HFF-Myc (cell line): ENCODE results near the gene MKI67.

Experiments used
- DNase-seq: peaks from one replicate; pipeline ENCODE4 v3.0.0-alpha.2; 2011; ENCODE audit warnings: low read depth; ENCODE audit errors: extremely low read depth
- H3K4me3 ChIP-seq: replicated peaks from 2 replicates; pipeline ENCODE4 v1.5.1; 2011; ENCODE audit warnings: low read depth, mild to moderate bottlenecking, control low read depth, low read length
- CTCF ChIP-seq: IDR thresholded peaks from 2 replicates; pipeline ENCODE4 v1.5.1; 2012; ENCODE audit warnings: mild to moderate bottlenecking, low read depth, low read length, control low read depth; ENCODE audit errors: missing control alignments

Gene MKI67

GRCh38 chr10:128062331-128062880 is 63.8 kb downstream of the MKI67 start:
- H3K4me3 ChIP-seq = no peak overlapping the region
- DNase-seq = no peak

DNA sequence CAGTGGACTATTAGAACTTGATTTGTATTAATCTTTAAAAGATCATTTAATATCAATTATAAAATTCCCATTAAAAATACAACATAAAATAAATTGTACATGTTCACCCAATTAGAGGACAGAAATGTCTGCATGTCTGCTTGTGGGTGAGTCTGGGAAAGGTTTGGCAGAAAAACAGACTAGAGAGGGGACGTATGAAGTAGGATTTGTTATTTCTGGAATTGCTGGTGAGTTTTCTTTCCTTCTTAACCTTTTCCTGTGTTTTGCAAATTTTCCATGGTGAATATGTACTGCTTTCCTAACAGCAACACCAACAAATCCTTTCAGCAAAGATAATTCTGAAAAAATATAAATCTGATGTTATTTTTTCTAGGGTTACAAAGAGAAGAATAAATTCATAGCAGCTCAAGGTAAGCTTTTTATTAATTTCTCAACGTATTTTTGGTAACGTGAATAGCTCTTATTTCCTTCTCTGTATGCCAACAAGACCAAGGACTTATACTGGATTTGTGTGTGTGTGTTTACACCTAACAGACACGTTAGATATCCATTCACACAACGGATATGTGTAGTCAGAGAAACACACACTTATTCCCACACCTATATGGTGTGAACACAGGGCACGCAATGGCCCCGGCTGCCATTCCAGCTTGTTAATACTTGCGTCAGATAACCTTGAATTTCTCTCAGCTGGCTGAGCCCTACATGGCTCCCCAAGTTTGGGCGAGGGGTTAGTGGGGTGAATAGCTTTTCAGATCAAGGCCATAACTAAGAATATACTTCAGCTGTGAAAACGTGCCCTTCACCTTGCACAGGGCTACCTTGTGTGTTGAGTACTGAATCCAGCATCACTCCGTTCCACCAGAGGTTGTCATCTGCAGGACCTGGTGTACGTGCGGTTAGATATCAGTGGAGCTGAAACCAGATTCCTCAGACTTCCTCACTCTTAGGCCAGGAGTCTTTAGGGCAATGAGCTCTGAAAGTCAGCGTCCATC is 64.6 kb downstream of the MKI67 start:
- H3K4me3 ChIP-seq = no peak overlapping the region
- no peak for TF ChIP-seq CTCF
- no peak for DNase-seq

More at GRCh38 chr10:128062331-128062880, 63.8 kb downstream of the MKI67 start:
- no peak for TF ChIP-seq CTCF

DNA sequence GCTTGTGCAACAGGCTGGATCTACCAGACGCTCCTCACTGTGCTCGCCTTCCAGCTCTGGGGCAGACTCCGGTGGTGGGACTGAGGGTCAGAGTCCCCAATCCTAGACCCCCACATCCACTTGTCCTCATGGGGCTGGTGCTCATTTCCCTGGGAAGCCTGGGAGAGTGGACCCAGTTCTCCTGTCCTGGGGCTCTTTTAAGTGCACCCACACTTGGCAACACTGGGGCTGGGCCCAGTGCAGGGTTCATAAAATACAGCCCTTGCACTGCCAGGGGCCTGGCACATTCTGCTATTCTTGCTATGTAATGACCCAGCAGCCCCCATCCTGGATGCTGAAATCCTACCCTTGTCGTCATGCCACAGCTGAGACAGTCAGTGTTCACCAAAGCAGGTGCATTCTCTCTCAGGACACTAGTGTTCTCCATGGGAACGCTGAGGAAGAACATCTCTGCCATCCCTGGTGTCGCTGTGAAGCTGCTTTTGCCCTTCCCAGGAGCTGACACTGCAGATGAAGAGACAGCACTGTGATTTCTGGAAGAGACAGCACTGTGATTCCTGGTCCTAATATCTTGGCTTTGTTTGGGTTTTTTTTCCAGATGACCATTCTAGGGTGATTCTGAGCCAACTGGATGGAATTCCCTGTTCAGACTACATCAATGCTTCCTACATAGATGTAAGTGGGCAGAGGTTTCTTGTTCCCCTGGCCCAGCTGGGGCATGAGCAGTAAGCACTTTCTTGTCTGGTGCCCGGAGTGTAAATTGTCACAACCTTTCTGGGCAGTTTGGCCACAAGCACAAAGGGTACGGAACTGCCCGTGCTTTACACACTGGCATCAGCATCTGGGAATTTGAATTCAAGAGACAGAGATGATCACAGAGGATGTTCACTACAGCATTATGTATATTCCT is 65.6 kb downstream of the MKI67 start:
- H3K4me3 ChIP-seq = no peak overlapping the region
- TF ChIP-seq CTCF = no peak
- no peak for DNase-seq

- DNase-seq = no peak
- H3K4me3 ChIP-seq = no peak overlapping the region
- no peak for TF ChIP-seq CTCF
These were observed 66.3 kb downstream of the MKI67 start for GRCh38 chr10:128059982-128060293.

GRCh38 chr10:128059266-128059981 is 66.8 kb downstream of the MKI67 start:
- DNase-seq = no peak
- no peak for TF ChIP-seq CTCF
- no peak overlapping the region for H3K4me3 ChIP-seq

DNA sequence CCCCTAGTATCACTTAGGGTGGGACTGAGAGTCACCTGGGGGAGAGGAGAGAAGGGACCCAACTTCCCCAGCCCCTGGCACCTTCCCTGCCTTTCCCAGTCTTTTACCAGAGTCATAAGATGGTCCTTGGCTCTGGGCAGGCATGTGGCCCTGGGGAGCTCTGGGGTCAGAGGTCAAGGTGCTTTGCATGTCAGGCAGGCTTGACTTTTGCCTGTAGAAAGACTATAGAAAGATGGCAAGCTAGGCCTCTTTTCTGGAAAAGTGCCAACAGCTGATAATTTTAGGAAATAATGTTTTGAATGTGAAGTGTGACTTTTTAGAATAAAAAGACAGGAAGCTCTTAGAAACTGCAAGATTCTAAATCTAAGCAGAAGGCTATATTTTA is 67.5 kb downstream of the MKI67 start:
- no peak for DNase-seq
- H3K4me3 ChIP-seq = no peak overlapping the region
- no peak for TF ChIP-seq CTCF
